Measurements from ENCODE around the gene PRTG. TPM values are rescaled to one million over a fixed set of nuclear protein-coding genes. Genes with fewer than 3 reads are reported as not detected.

The PRTG gene
- total and polyA plus RNA-seq, 2 of the 13 experiments (the other 11 are each of a cell fraction or from before 2014, with no cell fraction given): 13.2 to 22.3 TPM

DNA sequence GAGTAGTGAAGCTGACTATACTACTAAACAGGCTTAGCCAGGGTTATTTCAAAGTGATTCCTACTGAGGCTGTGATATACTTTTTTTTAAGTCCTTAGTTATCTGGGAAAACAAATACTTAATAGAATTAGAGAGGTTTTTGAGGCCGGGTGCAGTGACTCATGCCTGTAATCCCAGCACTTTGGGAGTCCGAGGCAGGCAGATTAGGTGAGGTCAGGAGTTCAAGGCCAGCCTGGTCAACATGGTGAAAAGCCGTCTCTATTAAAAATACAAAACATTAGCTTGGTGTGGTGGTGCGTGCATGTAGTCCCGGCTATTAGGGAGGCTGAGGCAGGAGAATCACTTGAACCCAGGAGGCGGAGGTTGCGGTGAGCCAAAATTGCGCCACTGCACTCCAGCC is 34.2 kb downstream of the PRTG start:
- WGBS (ENCODE audit: low lambda C conversion rate): 66% methylated on average over 8 of the region's 8 CpGs
- TF ChIP-seq, protein P1, sequence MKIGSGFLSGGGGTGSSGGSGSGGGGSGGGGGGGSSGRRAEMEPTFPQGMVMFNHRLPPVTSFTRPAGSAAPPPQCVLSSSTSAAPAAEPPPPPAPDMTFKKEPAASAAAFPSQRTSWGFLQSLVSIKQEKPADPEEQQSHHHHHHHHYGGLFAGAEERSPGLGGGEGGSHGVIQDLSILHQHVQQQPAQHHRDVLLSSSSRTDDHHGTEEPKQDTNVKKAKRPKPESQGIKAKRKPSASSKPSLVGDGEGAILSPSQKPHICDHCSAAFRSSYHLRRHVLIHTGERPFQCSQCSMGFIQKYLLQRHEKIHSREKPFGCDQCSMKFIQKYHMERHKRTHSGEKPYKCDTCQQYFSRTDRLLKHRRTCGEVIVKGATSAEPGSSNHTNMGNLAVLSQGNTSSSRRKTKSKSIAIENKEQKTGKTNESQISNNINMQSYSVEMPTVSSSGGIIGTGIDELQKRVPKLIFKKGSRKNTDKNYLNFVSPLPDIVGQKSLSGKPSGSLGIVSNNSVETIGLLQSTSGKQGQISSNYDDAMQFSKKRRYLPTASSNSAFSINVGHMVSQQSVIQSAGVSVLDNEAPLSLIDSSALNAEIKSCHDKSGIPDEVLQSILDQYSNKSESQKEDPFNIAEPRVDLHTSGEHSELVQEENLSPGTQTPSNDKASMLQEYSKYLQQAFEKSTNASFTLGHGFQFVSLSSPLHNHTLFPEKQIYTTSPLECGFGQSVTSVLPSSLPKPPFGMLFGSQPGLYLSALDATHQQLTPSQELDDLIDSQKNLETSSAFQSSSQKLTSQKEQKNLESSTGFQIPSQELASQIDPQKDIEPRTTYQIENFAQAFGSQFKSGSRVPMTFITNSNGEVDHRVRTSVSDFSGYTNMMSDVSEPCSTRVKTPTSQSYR (CRISPR knock-in tag; IDR thresholded peaks at IDR 0.05; ENCODE audit: borderline replicate concordance): no peak
- TF ChIP-seq NFATC3 (CRISPR knock-in tag; IDR thresholded peaks at IDR 0.05) (no peak), NFIC (IDR thresholded peaks at IDR 0.05; ENCODE audit: low read length) (no peak), POGZ (CRISPR knock-in tag; IDR thresholded peaks at IDR 0.05) (peak; percentile 46; the same call in 1 of the 2 replicates), NR2F6 (IDR thresholded peaks at IDR 0.05) (peak; percentile 52), NR2F6 (CRISPR knock-in tag; IDR thresholded peaks at IDR 0.05) (peak; percentile 69), ZNF607 (CRISPR knock-in tag; IDR thresholded peaks at IDR 0.05; ENCODE audit: borderline replicate concordance) (no peak), MYNN (CRISPR knock-in tag; IDR thresholded peaks at IDR 0.05; ENCODE audit: low read depth) (no peak), ESRRA (CRISPR knock-in tag; IDR thresholded peaks at IDR 0.05; ENCODE audit: low read depth) (no peak), RARA (CRISPR knock-in tag; IDR thresholded peaks at IDR 0.05) (peak; percentile 77), HNF4A (CRISPR knock-in tag; IDR thresholded peaks at IDR 0.05) (peak; percentile 26; the same call in 1 of the 2 replicates), NCOA2 (CRISPR knock-in tag; IDR thresholded peaks at IDR 0.05) (no peak), NR2F1 (CRISPR knock-in tag; IDR thresholded peaks at IDR 0.05) (peak in 1 of 2 experiments; percentile 66; a peak in 2 of 4 replicates), SYNCRIP (IDR thresholded peaks at IDR 0.05; ENCODE audit: insufficient read depth, low read depth, low read length) (no peak), MED8 (CRISPR knock-in tag; IDR thresholded peaks at IDR 0.05; ENCODE audit: insufficient replicate concordance) (no peak), ZNF569 (CRISPR knock-in tag; IDR thresholded peaks at IDR 0.05; ENCODE audit: borderline replicate concordance) (no peak), IRF2 (CRISPR knock-in tag; IDR thresholded peaks at IDR 0.05) (no peak), FLYWCH1 (CRISPR knock-in tag; IDR thresholded peaks at IDR 0.05) (no peak)
- TF ChIP-seq, protein P2, sequence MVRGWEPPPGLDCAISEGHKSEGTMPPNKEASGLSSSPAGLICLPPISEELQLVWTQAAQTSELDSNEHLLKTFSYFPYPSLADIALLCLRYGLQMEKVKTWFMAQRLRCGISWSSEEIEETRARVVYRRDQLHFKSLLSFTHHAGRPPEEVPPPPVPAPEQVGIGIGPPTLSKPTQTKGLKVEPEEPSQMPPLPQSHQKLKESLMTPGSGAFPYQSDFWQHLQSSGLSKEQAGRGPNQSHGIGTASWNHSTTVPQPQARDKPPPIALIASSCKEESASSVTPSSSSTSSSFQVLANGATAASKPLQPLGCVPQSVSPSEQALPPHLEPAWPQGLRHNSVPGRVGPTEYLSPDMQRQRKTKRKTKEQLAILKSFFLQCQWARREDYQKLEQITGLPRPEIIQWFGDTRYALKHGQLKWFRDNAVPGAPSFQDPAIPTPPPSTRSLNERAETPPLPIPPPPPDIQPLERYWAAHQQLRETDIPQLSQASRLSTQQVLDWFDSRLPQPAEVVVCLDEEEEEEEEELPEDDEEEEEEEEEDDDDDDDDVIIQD (CRISPR knock-in tag; IDR thresholded peaks at IDR 0.05; ENCODE audit: low read depth): peak; percentile 76; the same call in 1 of the 2 replicates
- TF ChIP-seq, protein P3, sequence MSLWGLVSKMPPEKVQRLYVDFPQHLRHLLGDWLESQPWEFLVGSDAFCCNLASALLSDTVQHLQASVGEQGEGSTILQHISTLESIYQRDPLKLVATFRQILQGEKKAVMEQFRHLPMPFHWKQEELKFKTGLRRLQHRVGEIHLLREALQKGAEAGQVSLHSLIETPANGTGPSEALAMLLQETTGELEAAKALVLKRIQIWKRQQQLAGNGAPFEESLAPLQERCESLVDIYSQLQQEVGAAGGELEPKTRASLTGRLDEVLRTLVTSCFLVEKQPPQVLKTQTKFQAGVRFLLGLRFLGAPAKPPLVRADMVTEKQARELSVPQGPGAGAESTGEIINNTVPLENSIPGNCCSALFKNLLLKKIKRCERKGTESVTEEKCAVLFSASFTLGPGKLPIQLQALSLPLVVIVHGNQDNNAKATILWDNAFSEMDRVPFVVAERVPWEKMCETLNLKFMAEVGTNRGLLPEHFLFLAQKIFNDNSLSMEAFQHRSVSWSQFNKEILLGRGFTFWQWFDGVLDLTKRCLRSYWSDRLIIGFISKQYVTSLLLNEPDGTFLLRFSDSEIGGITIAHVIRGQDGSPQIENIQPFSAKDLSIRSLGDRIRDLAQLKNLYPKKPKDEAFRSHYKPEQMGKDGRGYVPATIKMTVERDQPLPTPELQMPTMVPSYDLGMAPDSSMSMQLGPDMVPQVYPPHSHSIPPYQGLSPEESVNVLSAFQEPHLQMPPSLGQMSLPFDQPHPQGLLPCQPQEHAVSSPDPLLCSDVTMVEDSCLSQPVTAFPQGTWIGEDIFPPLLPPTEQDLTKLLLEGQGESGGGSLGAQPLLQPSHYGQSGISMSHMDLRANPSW (CRISPR knock-in tag; IDR thresholded peaks at IDR 0.05; ENCODE audit: borderline replicate concordance): no peak

More for the DNA sequence above, 34.2 kb downstream of the PRTG start:
- DNase-seq (ENCODE audit: low spot score) (peak; percentile 59), FAIRE-seq (no peak), ATAC-seq (no peak)
- ChIA-PET CTCF (ENCODE audit: low intra/inter-chr PET ratio, low total read pairs) (no interaction called here), POLR2A (no interaction called here)
- H3K9me3 ChIP-seq (ENCODE audit: low read length): no peaks in the 10 kb centered on the region
- peaks cover 0 to 5% of the 10 kb centered on the region in 2 experiments; a peak in 1 of 5 replicates for H3K36me3 ChIP-seq (replicated peaks in 1 of 2; ENCODE audit: control insufficient read depth in 1 of 2, insufficient read depth in 2 of 2, low read length in 2 of 2)
- no peak overlapping the region for H3K27ac ChIP-seq (ENCODE audit: extremely low read length, insufficient read depth, low read length)
- H3K27me3 ChIP-seq (ENCODE audit: control insufficient read depth in 1 of 2, insufficient read depth in 2 of 2, low read length in 2 of 2): no peaks in the 10 kb centered on the region; a peak in 1 of 5 replicates
- no peak overlapping the region for H3K4me3 ChIP-seq (replicated peaks in 1 of 3; ENCODE audit: insufficient read depth in 1 of 3, low read depth in 2 of 3, low read length in 3 of 3)
- H3K4me1 ChIP-seq (ENCODE audit: insufficient read depth, low read length): peaks cover 17% of the 10 kb centered on the region; the same call in 1 of the 2 replicates
- peaks cover 5% of the 10 kb centered on the region for H3K79me2 ChIP-seq (ENCODE audit: insufficient read depth, low read length)
- no TSS peak for BruUV-seq (replicated peaks)
- intact Hi-C loops (cut with micrococcal nuclease; ENCODE audit: unreplicated experiment): no loop called here
- in situ Hi-C loops (cut with HindIII; ENCODE audit: extremely low pct_ligation_motif_present, low pct_unique_long_range_greater_than_20kb): no loop called here
- no peak overlapping the region for H3K4me2 ChIP-seq (ENCODE audit: low read depth, low read length)
- H3K9ac ChIP-seq (ENCODE audit: insufficient read depth, low read depth, low read length): no peak overlapping the region
- no peak overlapping the region for H2AFZ ChIP-seq (ENCODE audit: low read length)
- no peaks in the 10 kb centered on the region for H4K20me1 ChIP-seq (ENCODE audit: insufficient read depth, low read length)

Data from HepG2 (cell line).